ENCODE results near the gene PPARG.

Gene PPARG

GRCh38 chr3:12470680-12471079 is 181.8 kb downstream of the PPARG start:
- Histone ChIP-seq H3K9me3 (ENCODE audit: low read length) (no peaks in the 10 kb centered on the region), H3K4me1 (ENCODE audit: insufficient read depth, low read length, severe bottlenecking) (no peaks in the 10 kb centered on the region), H3K79me2 (ENCODE audit: insufficient read depth, low read length) (no peaks in the 10 kb centered on the region), H3K9me2 (ENCODE audit: low read depth, low read length) (no peaks in the 10 kb centered on the region), H2AFZ (ENCODE audit: low read length) (no peak overlapping the region), H3K36me3 (ENCODE audit: insufficient read depth, low read length) (no peaks in the 10 kb centered on the region), H3F3A (ENCODE audit: insufficient read depth, low read length) (no peaks in the 10 kb centered on the region), H4K20me1 (ENCODE audit: insufficient read depth, low read length) (no peaks in the 10 kb centered on the region), H3K4me2 (ENCODE audit: low read length) (no peak overlapping the region), H3K27ac (ENCODE audit: low read depth, low read length, poor library complexity, severe bottlenecking) (no peak overlapping the region), H3K27me3 (ENCODE audit: insufficient read depth, low read length) (peaks cover 9% of the 10 kb centered on the region; the same call in 1 of the 2 replicates), H3K4me3 (ENCODE audit: low read depth, low read length, poor library complexity, severe bottlenecking) (no peak overlapping the region), H3K9ac (ENCODE audit: low read length) (no peak overlapping the region)
- TF ChIP-seq CTCF (IDR thresholded peaks at IDR 0.05; ENCODE audit: low read length) (no peak), EZH2 (IDR thresholded peaks at IDR 0.05; ENCODE audit: borderline replicate concordance, low read length) (no peak)

GRCh38 chr3:12471241-12471640 is 182.4 kb downstream of the PPARG start:
- H3K4me1 ChIP-seq (ENCODE audit: insufficient read depth, low read length, severe bottlenecking): no peaks in the 10 kb centered on the region
- H2AFZ ChIP-seq (ENCODE audit: low read length): no peak overlapping the region
- no peak for TF ChIP-seq EZH2 (IDR thresholded peaks at IDR 0.05; ENCODE audit: borderline replicate concordance, low read length)
- TF ChIP-seq CTCF (IDR thresholded peaks at IDR 0.05; ENCODE audit: low read length): no peak; the same call in 1 of the 2 replicates
- H3K36me3 ChIP-seq (ENCODE audit: insufficient read depth, low read length): no peaks in the 10 kb centered on the region
- peaks cover 9% of the 10 kb centered on the region; the same call in 1 of the 2 replicates for H3K27me3 ChIP-seq (ENCODE audit: insufficient read depth, low read length)
- no peaks in the 10 kb centered on the region for H3K9me3 ChIP-seq (ENCODE audit: low read length)
- no peaks in the 10 kb centered on the region for H3F3A ChIP-seq (ENCODE audit: insufficient read depth, low read length)
- H3K79me2 ChIP-seq (ENCODE audit: insufficient read depth, low read length): no peaks in the 10 kb centered on the region
- no peak overlapping the region for H3K4me2 ChIP-seq (ENCODE audit: low read length)
- no peak overlapping the region for H3K27ac ChIP-seq (ENCODE audit: low read depth, low read length, poor library complexity, severe bottlenecking)
- no peak overlapping the region for H3K4me3 ChIP-seq (ENCODE audit: low read depth, low read length, poor library complexity, severe bottlenecking)
- H3K9me2 ChIP-seq (ENCODE audit: low read depth, low read length): no peaks in the 10 kb centered on the region
- no peak overlapping the region for H3K9ac ChIP-seq (ENCODE audit: low read length)
- no peaks in the 10 kb centered on the region for H4K20me1 ChIP-seq (ENCODE audit: insufficient read depth, low read length)

GRCh38 chr3:12472000-12472610 is 183.2 kb downstream of the PPARG start:
- Histone ChIP-seq H3K79me2 (ENCODE audit: insufficient read depth, low read length) (no peaks in the 10 kb centered on the region), H3K27me3 (ENCODE audit: insufficient read depth, low read length) (peaks cover 9% of the 10 kb centered on the region; the same call in 1 of the 2 replicates), H3K36me3 (ENCODE audit: insufficient read depth, low read length) (no peaks in the 10 kb centered on the region), H3K4me1 (ENCODE audit: insufficient read depth, low read length, severe bottlenecking) (no peaks in the 10 kb centered on the region), H3K9me2 (ENCODE audit: low read depth, low read length) (no peaks in the 10 kb centered on the region), H3K27ac (ENCODE audit: low read depth, low read length, poor library complexity, severe bottlenecking) (no peak overlapping the region), H3K4me2 (ENCODE audit: low read length) (no peak overlapping the region), H3K4me3 (ENCODE audit: low read depth, low read length, poor library complexity, severe bottlenecking) (no peak overlapping the region), H3K9ac (ENCODE audit: low read length) (no peak overlapping the region), H2AFZ (ENCODE audit: low read length) (no peak overlapping the region), H3K9me3 (ENCODE audit: low read length) (no peaks in the 10 kb centered on the region), H4K20me1 (ENCODE audit: insufficient read depth, low read length) (no peaks in the 10 kb centered on the region), H3F3A (ENCODE audit: insufficient read depth, low read length) (no peaks in the 10 kb centered on the region)
- TF ChIP-seq EZH2 (IDR thresholded peaks at IDR 0.05; ENCODE audit: borderline replicate concordance, low read length) (no peak), CTCF (IDR thresholded peaks at IDR 0.05; ENCODE audit: low read length) (no peak)
